Stimulated activated CD4-positive, alpha-beta T cell treated with anti-CD3 and anti-CD28 coated beads, Interleukin-1b, Interleukin-23, amount 100 ng/mL, for 1 hour (primary cell): ENCODE data around the gene GLB1L.

Experiments used
- DNase-seq, 2 donors: peaks; one replicate each; pipeline ENCODE4 v3.0.0-alpha.2; 2020; ENCODE audit warnings: low read depth in 2 of 2

Gene GLB1L

DNA sequence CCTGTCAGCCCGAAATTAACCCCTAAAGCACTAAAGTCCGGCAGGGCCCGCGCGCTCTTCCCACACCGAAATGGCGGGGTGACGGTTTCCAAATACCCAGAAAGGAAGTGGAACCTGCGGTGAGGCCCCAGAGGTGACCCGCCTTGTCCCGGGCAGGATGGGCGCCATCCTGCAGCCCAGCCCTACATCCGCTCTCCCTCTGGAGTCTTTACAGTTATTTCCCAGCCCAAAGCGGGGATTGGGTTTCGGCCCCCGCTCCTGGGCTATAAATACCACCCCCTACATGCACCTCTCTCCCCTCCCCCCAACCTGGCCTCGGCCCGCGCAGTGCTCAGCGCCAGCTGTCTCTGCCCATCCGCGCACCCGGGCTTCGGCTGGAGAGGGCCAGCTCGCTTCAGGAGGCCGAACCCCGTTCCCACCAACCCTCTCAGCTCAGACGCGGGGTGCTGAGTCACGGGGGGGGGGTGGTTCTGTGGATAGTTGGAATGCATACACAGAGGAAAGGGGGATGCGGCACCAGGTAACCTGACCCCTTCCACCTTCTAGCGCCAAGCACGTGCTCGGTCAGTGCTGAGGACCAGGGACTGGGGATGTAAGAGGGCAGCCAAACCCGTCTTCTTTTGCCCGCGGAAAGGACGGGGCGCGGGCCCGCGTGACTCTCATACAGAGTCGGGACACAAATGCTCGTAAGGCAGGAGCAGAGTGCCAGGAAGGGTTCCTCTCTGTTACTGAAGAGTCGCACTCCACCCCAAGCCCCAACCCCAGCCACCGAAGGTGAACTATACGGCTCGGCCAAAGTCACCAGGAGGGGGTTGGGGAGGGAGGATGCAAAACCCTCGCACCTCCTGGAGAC, 7.9 kb upstream of the GLB1L start, which contains the start of gene TUBA4B:
Gene TUBA4B (plus strand): TSS at position 344 of the 853 bp plus-strand sequence. CDS start 165 bp downstream, at position 509.
- no peak for DNase-seq

DNA sequence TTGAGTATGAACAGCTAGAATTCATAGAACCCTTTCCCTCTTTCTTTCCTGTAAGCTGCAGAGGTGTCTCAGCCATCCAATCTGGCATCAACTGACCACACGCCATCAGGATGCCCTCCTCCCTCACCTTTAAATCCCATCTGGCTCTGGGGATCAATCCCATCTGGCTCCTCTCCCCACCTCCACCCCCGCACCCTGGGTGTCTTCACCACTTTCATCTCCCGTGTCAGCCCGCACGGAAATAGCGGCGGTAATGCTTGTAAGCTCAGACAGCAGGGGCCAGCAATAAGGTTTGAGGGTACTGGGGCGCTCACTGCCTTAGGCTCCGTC, 7.3 kb upstream of the GLB1L start:
- DNase-seq: no peak

DNA sequence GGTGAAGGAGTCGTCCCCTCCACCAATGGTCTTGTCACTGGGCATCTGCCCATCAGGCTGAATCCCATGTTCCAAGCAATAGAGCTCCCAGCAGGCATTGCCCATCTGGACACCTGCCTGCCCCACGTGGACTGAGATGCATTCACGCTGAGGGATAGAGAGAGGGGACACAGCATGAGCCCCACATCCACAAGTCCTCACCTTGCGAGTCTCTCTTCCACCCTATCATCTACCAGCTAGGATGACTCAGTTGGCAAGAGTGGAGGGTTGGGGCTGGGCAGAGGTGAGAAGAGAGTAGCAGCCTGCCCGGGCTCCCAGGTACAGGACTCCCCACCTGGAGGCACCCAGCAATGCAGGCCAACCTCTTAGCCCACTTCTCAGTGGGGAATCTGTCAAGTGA, 6.8 kb upstream of the GLB1L start:
- DNase-seq: no peak

DNA sequence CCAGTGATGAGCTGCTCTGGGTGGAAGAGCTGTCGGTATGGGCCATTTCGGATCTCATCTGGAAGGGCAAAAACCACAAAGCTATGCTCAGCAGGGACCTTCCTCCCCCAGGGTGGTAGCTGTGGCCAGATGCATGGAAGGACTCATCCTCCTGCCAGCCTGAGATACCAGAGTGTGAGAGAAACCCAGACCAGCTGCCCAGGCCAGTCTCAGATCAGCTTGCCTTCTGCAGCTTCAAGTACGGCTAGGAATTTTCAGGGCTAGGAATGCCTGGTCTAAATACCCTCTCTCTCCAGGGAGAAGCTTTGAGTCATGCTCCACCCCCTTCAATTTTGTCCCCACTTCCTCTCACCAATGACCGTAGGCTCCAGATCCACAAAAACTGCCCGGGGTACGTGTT, 6.4 kb upstream of the GLB1L start:
- no peak for DNase-seq

DNA sequence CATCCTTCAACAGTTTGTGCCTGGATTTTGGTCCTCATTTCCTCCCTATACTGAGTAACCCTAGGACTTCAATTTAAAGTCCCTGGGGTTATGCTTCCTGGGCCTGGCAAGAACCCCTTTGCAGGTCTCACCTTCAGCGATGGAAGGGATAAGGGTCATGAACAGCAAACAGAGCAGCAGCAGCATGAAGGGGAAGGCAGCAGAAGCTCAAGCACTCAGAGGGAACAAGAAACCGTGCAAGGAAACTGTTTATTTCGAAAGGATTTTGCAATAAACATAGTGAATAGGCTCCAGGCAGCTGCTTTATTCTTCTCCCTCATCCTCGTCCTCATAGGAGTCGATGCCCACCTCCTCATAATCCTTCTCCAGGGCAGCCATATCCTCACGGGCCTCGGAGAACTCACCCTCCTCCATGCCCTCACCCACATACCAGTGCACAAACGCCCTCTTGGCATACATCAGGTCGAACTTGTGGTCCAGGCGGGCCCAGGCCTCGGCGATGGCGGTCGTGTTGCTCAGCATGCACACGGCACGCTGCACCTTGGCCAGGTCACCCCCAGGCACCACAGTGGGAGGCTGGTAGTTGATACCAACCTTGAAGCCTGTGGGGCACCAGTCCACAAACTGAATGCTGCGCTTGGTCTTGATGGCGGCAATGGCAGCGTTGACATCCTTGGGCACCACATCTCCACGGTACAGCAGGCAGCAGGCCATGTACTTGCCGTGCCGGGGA, 5.0 kb upstream of the GLB1L start:
- no peak for DNase-seq

DNA sequence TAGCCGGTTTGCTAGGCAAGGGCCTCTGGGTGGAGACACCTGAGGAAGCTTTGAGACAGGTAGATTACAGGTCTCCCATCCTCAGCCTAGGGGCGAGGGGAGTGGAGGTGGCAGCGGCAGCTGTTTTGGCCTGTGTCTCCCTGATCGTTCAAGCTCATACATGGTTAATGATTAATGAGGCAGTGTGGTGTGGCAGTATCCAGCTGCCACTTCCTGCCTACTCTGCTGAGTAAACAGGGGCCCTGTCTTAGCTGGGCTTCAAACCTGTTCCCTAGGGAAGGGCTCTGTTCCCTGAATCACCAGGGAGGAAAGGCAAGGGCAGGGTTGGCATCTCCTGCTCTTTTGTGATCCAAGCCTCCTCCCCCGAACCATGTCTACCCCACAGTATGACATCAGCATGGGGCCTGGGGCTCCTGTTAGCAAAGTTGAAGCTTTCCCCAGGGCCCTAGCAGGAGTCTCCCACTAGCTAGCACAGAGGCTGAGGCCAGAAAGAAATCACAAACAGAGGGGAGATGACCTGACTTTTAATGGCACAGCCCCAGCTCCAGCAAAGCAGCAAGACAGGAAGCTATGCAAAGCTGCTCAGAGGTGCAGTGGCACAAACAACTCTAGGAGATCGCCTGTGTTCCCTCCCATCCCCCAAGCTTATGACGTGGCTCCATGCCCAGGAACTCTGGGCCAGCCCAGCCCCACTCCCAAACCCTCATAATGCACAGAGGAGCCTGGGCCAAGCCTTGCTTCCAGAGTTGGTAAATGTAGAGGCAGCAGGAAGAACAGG, 4.1 kb upstream of the GLB1L start:
- DNase-seq: no peak

DNA sequence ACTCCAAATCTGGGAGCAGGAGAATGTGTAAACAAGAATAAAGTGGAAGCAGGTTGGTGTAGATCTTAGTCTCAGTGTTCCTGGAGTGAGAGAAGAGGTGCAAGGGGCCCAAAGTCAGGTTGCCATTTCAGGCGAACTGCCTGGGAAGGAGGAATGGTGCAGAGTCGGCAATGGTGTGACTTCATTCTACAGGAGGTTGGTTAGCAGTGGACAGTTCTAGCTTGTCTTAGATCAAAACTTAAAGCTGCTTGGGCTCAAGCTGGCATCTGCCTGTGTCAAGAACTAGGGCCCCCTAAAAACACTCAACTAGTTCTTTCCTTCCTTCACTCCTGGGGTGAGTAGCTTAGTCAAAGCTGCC, 3.6 kb upstream of the GLB1L start:
- no peak for DNase-seq

DNA sequence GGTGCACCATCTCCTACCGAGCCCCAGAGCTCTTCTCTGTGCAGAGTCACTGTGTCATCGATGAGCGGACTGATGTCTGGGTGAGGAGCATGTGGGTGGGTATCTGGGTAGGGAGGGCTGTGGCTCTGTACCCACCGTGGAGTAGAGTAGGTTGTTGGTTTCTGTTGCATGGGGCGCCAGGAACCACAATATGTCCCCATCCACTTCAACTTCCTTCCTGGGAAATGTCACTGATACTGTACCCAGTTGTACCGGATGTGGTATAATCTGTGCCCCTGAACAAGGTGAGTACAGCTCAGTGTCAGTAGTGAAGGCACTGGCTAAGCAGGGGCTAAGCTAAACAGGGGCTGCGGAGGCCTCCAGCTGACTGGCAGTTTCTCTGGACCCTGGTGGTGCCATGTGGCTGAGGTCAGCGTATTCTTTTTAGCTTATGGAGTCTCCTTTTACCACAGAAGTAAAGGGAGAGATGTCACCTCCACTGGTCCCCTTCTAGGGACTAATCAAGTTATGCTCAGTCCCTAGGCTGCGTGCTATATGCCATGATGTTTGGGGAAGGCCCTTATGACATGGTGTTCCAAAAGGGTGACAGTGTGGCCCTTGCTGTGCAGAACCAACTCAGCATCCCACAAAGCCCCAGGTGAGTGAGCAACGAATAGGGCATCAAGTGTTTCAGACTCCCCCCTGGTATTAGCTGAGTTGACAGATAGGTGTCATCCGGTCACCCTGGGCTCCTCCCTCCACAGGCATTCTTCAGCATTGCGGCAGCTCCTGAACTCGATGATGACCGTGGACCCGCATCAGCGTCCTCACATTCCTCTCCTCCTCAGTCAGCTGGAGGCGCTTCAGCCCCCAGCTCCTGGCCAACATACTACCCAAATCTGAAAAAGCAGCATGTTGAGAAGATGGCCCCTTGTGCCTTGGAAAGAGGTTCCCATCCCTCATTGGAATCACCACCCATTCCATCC, 2.7 kb upstream of the GLB1L start:
- DNase-seq: no peak

DNA sequence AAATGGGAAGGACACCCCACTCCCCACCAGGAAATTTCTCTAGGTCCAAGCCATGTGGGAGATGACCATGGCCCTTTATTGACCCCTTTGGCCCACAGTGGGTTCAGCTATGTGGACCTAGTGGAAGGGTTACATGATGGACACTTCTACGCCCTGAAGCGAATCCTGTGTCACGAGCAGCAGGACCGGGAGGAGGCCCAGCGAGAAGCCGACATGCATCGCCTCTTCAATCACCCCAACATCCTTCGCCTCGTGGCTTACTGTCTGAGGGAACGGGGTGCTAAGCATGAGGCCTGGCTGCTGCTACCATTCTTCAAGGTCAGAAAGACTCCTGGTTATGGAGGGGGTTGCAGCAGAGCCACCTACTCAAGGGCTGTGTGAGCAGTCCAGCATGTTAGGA, 1.3 kb upstream of the GLB1L start:
- no peak for DNase-seq

DNA sequence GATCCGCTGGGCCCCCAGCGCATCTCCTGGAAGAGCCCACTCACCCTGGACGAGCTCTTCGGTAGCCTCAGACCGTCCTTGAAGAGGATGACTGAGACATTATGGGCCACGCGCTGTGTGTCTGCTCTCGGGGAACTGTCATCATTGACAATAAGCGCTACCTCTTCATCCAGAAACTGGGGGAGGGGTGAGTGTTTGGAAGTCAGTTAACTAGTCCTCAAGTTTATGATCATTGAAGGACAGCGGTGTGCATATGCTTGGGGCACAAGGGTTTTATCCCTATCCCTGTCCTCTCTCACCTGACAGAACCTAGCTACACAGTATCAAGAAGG, 621 bp upstream of the GLB1L start:
- no peak for DNase-seq

DNA sequence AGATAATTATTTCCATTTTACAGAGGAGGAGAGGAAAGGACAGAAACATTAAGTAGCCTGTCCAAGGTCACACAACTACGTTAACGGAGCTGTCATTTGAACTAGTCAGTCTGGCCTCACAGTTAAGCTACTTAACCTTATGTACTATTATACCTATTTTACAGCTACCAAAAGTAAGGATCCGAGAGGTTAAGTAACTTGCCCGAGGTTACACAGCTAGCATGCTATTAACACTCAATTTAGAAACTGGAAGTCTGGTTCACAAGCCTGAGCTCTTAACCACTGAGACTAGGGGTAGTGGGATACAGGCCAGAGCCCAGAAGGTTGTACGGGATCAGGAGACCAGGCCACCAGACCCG, 476 bp downstream of the GLB1L start:
- no peak for DNase-seq

DNA sequence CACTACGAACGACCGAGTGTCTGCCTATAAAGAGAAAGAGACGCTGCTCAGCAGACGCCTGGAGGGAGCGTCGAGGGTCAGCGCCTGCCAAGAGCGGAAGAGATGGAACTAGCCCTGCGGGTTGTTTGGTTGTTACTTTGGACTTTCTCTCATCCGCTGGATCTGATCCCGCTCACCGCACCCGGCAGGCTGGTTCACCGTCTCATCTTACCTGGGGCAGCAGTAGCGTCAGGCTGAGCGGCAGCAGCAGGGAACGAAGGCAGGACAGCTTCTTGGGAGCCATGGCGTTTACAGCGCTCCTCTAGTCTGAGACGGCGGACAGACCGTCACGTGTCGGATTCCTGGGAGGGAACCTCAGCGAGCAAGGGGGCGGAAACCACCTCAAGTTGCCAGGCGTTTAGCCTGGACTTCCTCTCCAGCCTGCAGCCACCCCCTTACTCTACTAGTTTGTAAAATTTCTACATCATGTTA, 1.9 kb downstream of the GLB1L start:
- DNase-seq: no peak

DNA sequence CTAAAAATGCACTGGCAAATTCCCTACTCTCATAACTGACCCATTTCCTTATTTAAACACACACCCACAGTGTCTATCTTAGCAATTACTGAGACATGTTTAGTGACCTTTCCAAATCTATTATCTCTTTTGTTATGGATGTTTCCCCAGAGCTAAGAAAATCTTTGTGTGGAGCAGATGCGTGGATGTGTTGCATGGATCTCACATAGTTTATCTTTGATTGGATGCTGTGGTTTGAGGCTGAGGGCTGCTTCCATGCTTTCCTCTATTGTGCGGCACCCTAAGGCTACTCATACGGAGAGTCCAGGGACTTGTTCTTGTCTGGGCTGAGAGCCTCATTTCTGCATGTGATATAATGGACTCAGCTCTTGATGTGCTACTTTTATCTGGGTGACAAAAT, 10.9 kb downstream of the GLB1L start:
- no peak for DNase-seq

DNA sequence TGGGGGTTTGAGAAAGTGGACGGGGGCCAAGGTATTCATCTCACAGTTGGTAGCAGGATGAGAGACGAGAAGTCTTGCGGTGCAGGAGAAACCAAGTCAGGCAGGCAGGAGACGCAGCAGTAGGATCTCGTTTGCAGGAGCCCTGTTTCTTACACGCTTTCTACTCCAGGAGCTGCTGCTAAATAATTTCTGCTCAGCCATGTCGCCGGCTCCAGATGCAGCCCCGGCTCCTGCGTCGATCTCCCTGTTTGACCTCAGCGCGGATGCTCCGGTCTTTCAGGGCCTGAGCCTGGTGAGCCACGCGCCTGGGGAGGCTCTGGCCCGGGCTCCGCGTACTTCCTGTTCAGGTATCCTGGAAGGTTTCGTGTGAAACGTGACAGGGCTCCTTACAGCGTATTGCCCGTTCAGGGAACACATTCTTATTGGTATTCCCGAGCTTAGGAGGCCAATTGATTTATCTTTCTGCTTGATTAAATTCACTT, 15.1 kb downstream of the GLB1L start:
- no peak for DNase-seq

DNA sequence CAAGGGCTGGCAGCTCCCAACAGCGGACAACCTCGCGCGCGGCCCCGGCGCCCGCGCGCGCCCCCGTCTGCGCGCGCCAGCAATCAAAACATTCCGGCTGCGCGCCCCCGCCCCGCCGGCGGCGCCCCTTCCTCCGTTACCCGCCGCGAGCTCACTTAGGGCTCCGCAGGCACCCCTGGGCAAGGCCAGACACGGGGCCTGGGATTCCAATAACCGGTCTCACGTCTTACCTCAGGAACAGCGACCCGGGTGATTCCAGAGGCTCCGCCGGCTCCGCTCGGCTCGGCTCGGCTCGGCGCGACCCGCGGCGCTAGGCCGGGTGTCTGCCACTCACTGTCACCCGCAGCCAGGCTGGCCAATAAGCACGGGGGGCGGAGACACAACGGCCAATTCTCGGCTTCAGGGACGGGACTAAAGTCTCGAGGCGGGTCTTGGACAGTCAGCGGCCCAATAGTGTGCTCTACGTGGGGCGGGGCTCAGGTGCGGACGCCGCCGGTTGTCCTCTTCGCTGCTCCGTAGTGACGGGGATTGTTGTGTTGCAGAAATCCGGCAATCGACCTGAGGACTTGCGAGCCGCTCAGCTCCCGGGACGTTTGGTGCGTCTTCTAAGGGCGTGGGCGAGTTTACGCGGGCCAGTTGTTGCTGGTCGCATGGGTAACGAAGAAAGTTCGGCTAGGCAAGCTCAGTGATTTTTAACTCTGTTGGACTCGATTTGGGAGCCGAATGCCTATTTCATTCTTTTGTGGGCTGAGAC, 15.8 kb downstream of the GLB1L start, which contains the start of the genes ANKZF1 and ATG9A:
Gene ANKZF1 (plus strand): TSS at position 502 of the 754 bp plus-strand sequence. CDS start 452 bp downstream, outside the sequence.
Gene ATG9A (minus strand): TSS at position 332 of the 754 bp plus-strand sequence. CDS start 1,612 bp downstream, outside the sequence.
- DNase-seq: peak; percentile 93 to 95

DNA sequence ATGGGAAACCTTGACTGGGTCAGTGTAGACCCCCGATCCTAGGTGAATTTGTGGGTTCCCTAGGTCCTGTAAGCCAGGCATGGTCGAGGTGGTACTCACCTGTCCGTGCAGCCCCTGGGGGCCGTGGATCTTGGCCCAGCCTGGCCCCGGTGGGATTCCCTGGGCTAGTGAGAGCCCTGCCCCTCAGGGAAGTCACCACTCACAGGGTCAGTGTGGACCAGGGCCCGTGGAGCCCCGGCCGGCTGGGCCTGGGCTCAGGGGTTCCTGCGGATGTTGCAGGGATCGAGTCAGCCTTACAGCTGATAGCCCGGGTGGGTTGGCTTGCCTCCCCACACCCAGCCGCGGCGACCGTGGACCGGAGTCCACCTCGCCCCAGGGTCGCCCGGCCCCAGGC, 16.3 kb downstream of the GLB1L start:
- no peak for DNase-seq

DNA sequence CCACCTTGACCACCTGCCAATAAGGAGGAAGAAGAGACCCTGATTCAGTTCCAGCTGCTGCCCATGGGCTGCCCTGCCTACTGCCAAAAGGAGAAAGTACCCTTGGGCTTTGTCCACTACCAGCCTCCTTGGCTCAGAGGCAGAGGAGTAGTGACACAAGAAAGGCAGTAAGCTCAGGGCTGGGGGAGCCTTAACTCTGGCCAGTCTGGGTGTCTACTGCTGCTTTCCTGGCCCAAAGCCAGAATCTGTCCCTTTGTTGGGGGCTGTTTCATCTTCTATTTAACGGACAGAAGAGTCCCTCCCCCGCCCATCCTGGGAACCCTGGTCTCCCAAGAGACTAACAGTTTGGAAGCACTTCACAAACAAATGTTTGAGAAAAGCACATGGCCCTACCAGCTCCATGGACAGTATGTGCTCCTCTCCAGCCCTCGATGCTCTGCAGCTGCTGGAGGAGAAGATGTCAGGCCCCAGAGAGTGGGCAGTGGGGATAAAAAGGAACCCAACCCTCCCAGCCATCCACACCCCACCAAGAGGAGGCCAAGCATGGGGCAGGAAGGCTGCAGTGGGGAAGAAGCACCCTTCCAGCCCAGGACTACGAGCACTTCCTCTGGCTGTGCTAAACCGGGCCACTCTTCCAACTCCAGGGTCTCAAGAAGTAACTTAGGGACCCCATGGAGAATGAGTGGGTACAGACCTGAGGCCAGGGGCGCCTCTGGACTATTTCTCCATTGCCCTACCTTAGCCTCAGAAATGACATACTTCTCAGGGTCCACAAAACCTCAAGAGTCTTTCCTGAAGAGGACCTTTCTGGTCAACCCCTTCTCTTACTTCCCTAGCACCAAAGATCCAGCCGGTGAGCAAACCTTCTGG, 17.0 kb downstream of the GLB1L start:
- no peak for DNase-seq

DNA sequence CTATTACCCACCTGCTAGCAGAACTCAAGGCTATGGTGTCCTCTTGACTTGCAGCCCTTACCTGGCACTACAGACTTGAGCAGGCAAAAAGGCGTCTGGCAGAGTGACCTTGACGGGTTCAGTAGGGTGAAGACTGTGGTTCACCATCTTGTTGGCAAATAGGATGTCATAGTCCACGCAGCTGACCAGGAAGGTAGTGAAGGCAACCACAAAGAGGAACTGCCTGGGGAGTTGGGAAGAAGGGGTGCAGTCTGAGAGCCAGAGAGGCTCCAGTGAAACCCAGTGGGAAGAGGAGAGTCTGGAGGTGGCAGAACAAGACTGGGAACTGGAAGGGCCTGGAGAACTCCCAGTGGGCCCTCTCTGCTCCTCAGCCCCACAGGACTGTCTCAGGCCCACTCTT, 19.9 kb downstream of the GLB1L start:
- DNase-seq: no peak
